Measurements from ENCODE around the gene EFEMP1.
A peak's percentile ranks its signal among the peaks of the same experiment; 100 is the strongest.
"Not testable (repeated sequence)": the region's sequence is repeated elsewhere in the genome, so short reads cannot be mapped to it uniquely, and the experiment has no call there.

EFEMP1 gene

DNA sequence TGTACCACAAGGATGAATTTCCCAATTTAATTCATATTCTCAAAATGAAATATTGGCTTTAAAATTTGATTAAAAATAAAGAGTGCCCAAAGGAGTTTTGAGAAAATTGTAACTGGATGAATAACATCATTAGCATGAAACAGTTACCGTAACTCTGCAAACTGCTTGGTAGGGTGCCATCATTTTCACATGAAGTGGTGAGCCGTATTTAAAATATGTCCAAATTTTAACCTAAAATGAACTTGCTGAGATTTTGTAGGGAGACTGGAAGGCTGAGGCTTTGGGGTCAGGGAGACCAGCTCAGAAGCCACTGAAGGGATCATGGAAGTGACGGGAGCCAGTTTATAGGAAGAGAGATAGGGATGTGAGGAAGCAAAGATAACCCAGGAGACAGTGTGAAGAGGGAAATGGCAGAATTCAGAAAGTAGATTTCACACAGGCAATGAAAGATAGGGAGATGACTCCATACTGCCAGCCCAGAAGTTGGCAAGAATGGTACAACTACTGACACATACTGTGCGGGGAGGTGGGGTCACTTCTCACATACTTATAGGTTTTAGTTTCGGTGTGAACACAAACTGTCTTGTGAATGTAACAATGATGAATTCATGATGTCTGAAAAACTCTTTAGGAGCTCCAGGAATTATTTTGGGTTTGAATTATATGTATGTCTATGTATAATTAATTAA, 53.8 kb downstream of the EFEMP1 start:
- no peak for DNase-seq (ENCODE audit: low spot score)
- FAIRE-seq, result peak; percentile 77

DNA sequence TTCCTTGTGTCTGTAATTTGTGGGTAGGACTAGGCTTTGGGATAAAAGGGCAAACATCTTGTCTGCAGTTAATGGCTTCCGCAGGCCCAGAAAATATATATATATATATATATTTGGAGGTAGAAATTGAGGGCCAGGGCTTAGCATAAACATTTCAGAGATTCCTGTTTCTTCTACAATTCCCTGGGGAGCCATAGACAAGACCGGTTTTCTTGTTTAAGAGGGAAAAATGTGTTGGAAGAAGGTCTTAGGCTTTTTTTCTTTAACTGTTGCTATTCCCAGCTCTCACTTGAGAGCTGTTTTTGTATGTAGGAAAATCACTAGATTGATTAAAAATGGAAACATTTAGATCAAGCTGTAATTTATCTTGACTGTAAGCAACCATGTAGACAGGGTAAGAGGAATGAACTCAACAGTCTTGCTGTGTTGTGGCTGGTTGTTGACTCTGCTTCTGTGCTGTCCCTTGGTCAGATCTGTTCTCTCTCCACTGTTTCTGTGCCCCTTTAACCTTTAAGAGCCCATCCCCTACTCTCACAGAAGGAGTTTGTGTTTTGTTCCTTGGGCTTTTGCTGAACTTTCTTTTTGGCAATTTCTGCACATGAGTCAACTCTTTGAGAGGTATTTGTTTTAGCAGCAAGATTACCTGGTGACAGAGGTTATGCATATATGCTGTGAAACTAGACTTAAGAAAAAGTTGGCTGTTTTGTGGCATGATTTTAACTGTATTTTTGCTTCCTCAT, 58.3 kb downstream of the EFEMP1 start:
- FAIRE-seq (no peak), DNase-seq (ENCODE audit: low spot score) (no peak)

DNA sequence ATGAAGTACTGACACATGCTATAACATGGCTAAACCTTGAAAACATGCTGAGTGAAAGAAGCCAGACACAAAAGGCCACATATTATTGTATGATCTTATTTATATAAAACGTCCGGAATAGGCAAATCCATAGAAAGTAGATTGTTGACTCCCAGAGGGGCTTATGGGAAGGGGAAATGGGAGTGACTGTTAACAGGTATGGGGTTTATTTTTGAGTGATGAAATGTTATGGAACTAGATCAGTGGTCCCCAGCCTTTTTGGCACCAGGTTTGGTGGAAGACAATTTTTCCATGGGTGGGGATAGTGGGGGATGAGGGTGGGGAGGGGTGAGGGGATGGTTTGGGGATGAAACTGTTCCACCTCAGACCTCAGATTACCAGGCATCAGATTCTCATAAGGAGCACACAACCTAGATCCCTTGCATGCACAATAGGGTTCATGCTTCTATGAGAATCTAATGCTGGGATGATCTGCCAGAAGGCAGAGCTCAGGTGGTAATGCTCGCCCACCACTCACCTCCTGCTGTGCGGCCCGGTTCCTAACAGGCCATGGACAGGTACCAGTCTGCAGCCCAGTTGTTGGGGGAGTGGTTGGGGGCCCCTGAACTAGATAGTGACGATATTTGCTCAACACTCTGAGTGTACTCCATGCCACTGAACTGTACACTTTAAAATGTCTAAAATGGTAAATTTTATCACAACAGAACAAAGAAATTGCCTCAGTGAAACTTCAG, 59.1 kb downstream of the EFEMP1 start:
- FAIRE-seq (no peak), DNase-seq (ENCODE audit: low spot score) (no peak)

DNA sequence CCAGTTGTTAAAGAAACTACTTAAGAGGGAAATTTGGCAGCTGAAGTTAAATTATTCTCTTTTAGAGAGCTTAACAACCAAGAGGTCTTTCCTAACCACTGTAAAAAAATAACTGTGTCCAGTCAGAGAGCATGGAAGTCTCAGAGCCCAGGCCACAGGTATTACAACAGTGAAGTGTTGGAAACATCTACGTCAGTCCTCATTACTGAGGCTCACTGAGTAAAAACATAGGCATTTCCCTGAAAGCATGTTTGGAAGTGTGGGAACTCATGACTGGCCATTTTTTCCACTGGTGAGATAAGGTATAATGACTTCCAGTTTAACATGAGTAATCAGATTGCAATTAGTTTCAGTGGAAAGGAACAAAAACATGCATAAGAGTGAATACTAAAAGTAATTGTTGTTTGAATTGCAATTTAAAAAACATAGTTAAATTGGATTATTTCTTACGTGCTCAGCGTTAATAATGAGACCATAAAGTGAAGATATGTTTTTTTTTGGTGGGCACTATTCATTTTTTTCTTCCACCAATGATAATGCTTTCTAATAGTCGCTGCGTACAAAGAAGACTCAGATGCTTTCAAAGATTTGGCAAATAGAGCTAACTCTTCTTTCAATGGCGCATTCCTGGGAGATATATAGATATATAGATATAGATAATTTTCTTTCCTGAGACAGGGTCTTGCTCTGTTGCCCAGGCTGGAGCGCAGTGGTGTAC, 60.8 kb downstream of the EFEMP1 start:
- peak; percentile 88 for FAIRE-seq

DNA sequence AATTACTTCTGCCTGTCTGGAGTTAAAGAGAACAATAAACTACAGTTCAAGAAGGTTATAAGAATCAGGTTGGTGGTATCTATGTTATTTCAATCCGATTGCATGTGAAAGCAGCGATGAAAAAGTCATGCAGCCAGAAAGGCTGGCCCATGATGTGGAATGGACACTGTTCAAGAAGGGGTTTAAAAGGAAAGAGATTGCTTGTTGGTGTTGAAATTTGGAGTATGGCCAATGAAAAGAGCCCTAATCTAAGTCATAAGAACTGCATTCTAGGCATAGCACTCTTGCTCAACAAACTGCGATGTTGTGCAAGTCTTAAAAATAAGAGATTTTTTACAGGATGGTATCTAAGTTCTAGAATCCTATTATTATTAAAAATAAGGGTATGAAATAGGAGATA, 61.3 kb downstream of the EFEMP1 start:
- no peak for DNase-seq (ENCODE audit: low spot score)

More for the DNA sequence above, 60.8 kb downstream of the EFEMP1 start:
- peak; percentile 76 for DNase-seq (ENCODE audit: low spot score)

DNA sequence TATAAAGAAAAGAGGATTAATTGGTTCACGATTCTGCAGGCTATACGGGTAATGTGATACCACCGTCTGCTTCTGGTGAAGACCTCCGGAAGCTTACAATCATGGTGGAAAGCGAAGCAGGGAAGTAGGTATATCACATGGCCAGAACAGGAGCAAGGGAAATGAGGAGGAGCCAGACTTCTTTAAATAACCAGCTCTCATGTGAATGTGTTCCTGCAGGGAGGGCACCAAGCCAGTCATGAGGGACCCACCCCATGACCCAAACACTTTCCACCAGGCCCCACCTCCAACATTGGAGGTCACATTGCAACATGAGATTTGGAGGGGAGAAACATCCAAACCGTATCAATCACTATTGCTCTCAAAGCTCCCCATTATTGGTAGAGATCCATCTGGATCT, 61.8 kb downstream of the EFEMP1 start:
- peak; percentile 56 for FAIRE-seq
- DNase-seq (ENCODE audit: low spot score), result no peak

More for the DNA sequence above, 61.3 kb downstream of the EFEMP1 start:
- FAIRE-seq, result no peak

DNA sequence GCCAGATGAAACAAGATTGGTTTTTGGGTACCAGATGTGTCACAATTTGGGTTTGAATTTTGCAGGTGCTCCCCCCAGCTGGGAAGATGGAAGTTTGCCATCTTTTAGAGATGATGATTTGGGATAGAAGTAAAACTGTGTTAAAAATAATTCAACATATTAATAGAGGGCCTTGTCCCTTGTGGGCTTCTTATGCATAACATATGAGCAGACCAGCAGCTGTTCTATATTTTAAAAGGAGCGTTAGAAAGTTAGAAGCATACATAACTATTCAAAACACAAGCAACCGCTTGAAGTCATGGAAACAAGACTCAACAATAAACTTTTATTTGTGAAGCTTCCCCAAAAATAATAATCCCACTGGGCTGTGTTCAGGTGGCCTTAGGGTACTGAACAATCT, 62.8 kb downstream of the EFEMP1 start:
- no peak for FAIRE-seq
- no peak for DNase-seq (ENCODE audit: low spot score)

DNA sequence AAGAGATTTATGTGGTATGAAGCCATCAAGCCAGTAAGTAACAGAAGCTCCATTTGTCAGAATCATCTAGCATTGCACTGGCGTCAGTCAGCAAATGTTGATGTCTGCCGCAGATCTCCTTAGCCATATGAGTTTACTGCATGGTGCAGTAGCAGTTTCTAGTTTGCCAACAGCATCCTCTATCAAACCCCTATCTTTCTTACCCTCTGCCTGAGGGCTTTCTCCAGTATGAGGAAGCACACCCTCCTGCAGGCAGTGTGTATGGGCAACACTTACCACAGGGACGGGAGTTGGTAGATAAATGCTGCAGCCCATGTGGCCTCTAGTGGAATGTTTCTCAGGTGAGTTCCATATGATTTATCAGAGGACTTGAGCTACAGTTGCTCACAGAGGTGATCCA, 63.7 kb downstream of the EFEMP1 start:
- no peak for DNase-seq (ENCODE audit: low spot score)
- no peak for FAIRE-seq

DNA sequence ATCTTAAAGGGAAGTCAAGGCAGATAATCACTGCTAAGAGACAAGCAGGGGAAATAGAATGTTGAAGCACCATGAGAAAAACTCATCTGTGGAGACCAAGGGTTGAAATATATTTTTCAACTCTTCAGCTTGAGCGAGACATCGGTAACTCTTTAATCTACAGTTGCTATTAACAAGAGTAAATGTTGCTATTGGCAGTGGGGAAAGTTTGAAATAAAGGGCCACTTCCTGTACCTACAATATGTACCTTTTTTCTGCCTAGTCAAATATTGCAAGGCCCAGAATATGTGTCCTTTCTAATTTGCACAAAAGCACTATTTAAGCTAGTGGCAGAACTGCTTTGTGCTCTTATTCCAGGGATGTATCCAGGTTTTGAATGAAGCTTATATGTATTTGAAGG, 65.8 kb downstream of the EFEMP1 start:
- DNase-seq (ENCODE audit: low spot score) (no peak), FAIRE-seq (no peak)

DNA sequence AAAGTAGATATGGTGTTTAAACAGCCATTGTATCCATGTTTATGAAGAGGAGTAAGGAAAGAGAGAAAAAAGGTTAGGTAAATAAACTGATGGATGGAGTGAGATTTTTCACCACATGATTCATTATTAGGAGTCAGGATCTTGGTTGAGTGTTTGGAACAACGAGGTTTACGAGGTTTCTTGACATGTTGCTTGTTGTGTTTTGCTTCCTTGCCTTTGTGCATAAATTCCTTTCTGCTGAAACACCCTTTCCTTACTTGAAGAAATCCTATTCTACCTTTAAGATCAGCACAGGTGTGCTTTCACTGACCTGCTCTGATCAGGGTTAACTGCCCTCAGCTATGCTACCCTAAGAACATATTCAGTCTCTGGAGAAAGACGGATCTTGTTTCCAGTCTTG, 66.6 kb downstream of the EFEMP1 start:
- DNase-seq (ENCODE audit: low spot score), result no peak
- no peak for FAIRE-seq

DNA sequence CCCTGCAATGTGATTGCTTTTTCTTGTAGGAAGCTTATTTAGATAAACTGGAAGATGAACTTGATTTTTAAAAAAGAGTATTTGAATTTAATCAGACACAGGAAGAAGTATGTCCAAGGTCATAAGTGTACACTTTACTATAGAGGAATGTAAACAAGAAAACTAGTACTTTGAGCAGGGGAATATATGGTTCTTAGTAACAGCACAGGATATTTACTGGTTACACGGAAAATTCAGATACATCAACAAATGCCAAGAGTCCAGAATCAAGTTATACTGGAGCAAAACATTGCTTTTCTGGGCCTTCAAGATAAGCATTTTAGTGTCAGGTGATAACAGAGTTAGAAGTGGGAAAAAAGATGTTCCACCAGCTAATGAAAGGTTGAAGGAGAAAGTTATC, 75.5 kb downstream of the EFEMP1 start:
- no peak for DNase-seq (ENCODE audit: low spot score)
- FAIRE-seq, result no peak

DNA sequence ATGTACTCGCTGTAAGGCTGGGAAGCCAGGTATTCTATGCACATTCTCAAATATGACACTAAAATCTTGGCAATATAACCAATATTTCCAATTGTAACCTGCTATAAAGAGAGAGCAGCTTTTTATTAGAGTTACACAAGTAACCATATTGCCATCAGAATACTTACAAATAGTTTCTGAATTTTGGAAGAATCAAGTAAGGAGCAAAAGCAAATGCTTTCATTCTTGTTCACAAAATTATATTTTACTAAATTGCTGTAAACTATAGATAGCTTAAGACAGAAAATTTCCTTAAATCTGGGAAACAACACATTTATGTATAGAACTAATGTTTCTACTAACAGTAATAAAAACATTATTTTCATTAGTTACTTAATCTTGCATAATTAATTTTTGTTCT, 77.2 kb downstream of the EFEMP1 start:
- DNase-seq (ENCODE audit: low spot score) (no peak), FAIRE-seq (no peak)

DNA sequence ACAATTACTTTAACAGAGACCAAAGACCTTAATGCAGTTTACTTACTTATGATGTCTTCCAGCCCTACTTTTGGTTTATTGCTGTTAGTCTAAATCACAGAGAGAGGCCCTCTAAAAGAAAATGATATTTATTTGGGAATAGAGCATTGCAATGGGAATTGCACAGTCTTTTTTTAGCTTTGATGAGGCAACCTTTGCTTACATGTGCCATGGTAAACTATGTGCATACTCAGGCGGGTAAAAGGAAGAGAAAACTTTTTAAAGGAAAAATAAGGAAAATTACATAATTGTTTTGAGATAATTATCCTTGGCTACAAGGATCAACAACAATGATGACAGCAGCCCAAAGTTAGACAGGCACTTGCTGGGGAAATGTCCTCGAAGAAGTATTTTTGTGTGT, 78.6 kb downstream of the EFEMP1 start:
- FAIRE-seq (no peak), DNase-seq (ENCODE audit: low spot score) (no peak)

DNA sequence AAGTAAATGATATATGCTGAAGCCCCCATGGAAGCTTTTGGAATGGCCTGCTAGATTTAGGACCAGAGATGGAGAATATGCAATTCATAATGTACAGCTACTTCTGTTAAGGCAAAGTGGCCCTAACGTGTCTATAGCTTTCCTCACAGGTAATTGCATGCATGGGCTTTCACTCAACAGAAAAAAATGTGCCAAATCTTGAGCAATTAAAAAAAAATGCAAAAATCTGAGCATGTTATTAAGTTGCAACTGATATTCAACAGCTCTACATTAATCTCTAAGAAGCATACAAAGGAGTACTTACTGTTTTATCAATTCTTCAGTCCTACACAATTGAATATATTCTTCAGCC, 79.6 kb downstream of the EFEMP1 start:
- FAIRE-seq (no peak), DNase-seq (ENCODE audit: low spot score) (no peak)

DNA sequence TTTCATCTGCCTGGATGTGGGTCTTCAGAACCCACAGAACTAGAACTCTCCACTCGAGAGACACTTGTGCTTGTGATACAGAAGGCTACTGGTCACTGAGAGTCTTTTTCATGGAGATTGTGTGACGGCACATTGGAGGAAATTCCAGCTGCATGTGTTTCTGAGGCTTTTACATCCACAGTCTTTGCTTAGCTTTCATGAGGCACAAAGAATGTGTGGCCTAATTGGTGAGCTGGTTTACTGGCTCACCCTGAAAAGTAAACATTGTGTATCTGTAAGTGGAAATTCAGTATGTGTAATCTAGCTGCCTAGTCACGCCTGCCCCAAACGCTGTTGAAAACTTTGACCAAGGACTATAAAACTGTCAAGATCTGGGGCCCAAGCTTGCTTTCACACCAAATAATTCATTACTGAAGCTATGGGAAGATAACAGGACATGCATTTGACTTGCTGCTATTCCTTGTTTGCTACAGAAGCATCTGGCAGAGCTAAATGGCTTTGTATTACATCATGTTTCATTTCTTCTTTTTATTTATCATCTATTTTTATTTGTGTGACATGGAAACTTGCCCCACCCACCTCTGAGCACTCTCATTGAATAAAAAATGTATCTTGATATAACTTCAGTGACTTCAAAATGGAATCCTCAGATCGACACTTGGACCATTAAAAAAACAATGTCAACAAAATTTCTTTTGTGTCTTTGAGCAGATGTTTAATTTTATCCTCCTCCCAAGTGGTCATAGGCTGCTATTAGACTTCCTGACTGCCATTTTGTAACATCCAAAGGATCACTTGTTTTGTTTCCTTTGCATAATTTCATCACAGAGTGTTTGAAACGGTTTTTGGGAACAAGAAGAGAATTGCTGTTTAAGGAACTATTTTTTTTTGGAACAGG, 80.2 kb downstream of the EFEMP1 start:
- FAIRE-seq, result no peak

DNA sequence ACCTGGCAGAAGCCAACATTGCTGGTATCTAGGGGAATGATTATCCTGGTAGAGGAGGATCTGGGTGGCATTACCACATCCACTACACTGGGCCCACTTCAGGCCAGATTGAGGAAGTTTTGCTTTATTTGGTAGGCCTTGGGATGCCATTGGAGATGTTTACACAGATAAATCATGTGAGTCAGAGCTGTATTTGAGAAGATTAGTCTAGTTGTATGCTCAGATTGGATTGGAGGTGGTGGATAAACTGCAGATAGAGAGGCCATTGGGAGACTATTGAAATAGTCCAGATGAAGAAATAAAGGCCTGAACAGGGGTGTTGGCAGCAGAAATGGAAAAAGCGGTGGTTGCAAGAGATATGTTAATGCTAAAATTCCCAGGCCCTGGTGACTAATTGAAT, 81.5 kb downstream of the EFEMP1 start:
- FAIRE-seq, result no peak

More for the DNA sequence above, 80.2 kb downstream of the EFEMP1 start:
- DNase-seq (ENCODE audit: low spot score), result peak; percentile 41

DNA sequence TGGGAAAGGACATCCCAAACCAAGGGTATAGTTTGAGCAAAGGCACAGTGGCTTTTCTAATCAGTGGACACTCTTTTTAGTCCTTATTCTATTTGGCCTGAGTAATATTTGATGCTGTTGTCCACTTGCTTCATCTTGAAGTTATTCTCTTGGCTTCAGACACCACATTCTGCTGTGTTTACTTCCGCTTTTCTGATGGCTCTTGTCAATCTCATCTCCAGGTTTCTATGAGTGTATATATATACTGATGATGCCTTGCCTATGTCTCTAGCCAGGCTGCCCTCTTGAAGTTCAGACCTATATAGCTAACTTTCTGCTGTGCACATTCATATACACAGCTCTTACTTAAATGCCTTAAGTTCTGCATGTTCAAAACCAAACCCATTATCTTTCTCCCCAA, 83.1 kb downstream of the EFEMP1 start:
- FAIRE-seq, result no peak

More for the DNA sequence above, 81.5 kb downstream of the EFEMP1 start:
- no peak for DNase-seq (ENCODE audit: low spot score)

DNA sequence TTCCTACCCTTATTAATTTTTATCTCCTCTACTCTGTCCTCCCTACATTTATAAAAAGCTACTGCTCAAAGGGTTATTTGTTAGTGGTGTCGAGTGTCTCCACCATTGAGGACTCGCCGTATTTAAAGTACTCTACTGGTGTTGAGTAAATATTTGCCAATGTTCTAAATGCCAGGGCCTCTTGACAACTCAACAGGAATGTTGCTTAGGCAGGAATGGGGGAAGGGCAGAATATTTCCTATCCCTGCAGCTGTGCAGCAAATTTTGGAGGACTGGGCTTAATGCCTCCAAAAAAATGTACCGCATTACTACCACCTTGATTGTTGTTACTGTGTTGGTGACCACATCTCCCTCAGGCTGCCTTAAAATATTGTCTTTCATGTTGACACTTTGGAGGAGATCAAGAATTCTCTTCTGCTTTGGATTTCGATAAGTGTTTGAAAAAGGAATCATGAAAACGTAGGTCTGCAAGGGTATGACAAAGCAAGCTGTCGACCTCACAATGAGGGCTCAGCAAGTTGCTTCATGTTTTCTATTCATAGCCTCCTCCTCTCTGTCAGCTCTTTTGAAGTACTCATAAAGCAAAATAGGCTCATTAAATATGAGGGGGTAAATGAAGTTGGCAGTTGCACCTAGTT, 84.3 kb downstream of the EFEMP1 start:
- DNase-seq (ENCODE audit: low spot score) (peak; percentile 65), FAIRE-seq (peak; percentile 23)

More for the DNA sequence above, 83.1 kb downstream of the EFEMP1 start:
- DNase-seq (ENCODE audit: low spot score), result no peak

DNA sequence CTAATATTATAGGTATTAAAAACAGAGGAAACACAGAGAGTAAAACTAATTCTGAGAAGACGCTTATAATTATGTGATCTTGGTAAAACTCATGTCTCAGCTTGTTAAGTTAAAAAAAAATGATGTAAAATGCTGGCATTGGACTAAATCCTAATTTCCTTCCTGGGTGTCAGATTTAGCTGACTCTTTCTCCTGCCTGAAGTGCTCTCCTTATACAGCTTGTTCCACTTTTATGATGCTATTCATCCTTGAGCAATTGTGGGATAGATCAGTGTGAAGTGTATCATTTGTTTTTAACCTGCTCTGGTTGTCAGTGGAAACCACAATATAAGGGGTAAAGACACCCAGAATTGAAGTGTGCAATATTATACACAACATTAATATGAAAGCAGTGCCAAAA, 84.9 kb downstream of the EFEMP1 start:
- no peak for DNase-seq (ENCODE audit: low spot score)

DNA sequence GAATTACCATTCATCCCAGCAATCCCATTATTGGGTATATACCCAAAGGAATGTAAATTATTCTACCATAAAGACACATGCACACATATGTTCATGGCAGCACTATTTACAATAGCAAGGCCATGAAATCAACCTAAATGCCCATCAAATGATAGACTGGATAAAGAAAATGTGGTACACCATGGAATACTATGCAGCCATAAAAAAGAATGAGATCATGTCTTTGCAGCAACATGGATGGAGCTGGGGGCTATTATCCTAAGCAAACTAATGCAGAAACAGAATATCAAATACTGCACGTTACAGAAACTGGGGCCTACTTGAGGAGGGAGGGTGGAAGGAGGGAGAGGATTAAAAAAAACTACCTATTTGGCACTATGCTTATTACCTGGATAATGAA, 85.5 kb downstream of the EFEMP1 start:
- not testable (repeated sequence) for FAIRE-seq

More for the DNA sequence above, 84.9 kb downstream of the EFEMP1 start:
- FAIRE-seq, result no peak

More for the DNA sequence above, 85.5 kb downstream of the EFEMP1 start:
- not testable (repeated sequence) for DNase-seq (ENCODE audit: low spot score)
